NCI-H1105 (cell line): Measurements from ENCODE around the gene ELL2.

Experiments
- DNase-seq: peaks from one replicate; lab custom pipeline; 2025; lab: John Stamatoyannopoulos, UW

The ELL2 gene

DNA sequence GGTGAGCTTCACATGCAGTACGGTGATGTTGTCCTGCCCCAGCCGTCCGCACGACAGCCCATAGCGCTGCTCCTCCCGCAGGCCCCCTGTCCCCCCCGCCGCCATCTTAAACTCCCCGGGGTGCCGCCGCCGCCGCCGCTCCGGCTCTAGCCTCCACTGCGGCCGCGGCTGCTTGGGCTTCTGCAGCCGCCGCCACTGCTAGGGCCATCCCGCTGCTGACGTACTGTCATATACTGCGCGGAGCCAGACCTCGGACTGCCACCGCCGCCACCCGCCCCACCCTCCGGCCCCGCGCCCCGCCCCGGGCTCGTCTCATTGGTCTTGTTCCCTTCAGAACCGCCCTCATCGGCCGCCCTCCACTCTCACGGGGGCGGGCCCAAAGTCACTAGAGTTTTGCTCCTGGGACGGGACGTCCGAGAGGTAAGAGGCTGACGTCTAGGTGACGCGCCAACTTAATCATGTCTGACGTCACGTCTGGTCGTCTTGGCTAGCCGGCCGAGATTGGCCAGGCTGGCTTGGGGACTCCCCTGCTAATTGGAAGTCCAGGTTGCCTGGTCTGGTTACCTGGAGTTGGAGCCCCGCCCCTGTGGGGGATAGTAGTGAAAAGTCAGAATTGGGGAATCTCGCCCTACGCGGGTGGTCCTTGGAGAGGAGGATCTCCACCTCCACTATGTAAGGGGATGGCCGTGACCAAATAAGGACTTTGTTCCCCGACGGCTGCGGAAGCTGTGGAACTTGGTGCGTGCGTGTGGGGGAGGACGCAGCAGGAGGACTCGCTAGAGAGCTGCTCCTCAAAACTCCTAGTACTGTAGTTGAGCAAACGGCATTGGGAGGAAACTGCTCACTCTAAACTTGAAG is at the start of gene ELL2:
TSS of gene ELL2 (minus strand) at position 235 of the 858 bp plus-strand sequence. CDS start at position 105, 130 bp downstream.
- peak; percentile 18 for DNase-seq

DNA sequence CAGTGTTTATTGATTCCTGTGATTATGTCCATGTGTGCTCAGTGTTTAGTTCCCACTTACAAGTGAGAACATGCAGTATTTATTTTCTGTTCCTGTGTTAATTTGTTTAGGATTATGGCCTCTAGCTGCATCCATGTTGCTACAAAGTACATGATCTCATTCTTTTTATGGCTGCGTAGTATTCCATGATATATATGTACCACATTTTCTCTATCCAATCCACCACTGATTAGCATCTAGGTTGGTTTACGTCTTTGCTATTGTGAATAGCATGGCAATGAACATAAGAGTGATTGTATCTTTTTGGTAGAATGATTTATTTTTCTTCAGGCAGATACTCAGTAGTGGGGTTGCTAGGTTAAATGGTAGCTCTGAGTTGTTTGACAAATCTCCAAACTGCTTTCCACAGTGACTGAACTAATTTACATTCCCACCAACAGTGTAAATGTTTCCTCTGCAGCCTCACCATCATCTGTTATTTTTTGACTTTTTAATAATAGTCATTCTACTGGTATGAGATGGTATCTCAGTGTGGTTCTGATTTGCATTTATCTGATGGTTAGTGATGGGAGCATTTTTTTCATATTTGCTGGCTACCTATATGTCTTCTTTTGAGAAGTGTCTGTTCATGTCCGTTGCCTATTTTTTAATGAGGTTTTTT is 47.5 kb upstream of the ELL2 start:
- no peak for DNase-seq

DNA sequence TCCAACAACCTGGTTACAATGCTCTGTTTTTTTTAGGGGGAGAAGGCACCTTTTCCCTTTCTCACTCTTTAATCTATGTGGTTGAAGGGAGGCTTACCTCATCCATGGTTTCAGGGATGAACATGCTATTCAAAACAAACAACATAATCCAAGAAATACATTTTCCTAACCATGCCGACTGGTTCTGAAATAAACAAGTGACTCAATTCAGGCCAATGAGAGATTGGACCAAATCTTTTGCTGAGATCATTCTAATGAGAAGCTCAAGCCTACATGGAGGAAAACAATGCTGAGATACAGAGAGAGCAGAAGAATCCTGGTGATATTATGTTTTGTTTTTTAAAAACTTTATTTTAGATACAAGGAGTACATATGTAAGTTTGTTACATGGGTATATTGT is 46.8 kb upstream of the ELL2 start:
- DNase-seq = no peak

DNA sequence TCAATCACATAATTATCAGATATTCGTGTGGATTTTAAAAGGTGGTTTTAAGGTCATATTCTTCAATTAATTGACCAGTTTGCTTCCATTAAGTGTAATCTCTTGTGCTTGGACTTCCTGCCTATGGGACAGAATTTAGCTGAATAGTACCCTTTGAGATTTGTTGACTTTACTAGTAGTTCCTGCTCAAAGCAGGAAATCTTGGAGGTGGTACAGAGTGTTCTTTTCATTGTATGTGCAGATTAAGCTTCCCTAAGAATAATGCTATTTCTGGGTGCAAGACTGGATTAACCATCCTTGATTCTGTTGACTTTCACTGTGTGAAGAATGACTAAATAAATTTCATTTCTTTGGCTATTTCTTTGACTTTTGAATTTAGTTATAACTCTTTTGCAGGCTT is 45.4 kb upstream of the ELL2 start:
- DNase-seq = no peak

DNA sequence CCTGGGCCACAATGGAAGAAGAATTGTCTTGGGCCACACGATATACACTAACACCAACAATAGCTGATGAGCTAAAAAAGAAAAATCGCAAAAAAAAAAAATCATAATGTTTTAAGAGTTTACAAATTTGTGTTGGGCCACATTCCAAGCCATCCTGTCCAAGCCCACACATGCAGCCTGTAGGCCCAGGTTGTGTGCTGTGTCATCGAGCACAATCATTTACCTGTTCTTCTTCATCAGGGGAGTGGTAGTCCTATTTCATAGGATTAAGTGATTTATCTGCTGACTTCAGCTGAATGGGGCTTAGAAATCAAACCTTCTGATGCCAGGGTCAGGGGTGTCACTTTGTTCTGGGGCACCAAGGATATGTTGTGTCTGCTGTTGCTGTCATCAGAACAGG is 44.6 kb upstream of the ELL2 start:
- DNase-seq = no peak

DNA sequence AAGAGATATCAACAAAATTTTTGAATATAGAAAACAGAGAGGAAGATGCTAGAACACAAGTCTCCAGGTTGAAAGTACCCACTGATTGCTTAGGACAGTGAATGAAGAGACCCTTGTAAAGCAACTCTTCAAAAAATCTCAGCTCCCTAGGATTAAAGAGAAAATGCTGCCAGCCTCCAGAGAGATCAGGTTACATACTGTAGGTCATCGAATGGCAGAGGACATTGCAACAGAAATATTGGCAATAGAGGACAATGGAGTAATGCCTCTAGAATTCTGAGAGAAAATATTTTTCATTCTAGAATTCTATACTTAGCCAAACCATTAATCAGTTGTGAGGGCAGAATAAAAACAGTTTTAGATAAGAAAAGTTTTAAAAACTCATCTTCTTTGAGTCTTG is 43.1 kb upstream of the ELL2 start:
- DNase-seq = no peak

DNA sequence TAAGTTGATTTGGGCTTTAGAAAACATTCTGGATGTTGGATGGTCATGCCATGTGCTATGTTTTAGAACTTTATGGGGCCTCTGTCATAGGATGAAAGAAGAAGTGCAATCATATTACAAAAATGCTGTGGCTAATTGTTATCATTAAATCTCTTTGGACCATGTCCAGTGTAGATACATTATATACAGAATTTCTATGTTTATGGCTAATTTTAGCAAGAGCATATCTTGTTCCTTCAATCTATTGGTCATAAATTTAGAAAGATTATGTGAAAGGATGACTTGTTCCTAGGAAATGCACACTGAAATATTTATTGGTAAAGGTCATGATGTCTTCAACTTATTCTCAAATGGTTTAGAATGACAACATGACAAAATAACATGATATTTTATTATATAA is 42.4 kb upstream of the ELL2 start:
- no peak for DNase-seq

DNA sequence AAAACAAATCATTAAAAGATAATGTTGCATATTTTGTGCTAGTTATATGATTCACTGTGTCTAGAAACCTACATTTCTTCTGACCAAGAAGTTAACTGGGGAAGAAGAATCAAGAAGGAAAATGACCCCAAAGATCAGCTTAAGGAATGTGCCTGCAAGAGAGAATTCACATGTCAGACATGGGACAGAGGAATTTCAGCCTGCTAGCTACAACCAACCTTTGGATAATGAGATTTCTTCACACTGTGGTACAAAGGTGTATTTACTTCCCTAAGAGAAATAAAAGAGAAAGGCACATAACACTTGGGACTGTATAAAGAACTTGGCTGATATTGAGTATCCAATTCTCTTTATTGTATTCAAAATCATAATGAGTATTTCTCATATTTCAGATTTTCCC is 39.6 kb upstream of the ELL2 start:
- no peak for DNase-seq

DNA sequence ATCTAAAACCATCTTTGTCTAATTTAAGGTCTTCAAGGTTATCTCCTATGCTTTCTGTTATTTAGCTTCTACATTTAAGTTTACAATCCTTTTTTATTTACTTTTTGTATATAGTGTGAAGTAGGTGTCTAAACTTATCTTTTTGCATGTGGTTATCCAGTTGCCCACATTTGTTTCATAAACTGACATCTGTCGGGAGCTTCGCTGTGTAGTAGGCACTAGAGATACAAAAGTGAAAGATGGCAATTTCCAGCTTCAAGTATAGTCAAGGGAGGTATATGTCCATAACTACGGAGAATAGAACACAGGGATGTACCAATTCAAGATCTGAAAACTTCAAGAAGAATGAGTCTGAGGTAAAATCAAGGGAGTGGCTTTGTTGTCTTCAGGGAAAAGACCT is 38.7 kb upstream of the ELL2 start:
- DNase-seq = no peak

DNA sequence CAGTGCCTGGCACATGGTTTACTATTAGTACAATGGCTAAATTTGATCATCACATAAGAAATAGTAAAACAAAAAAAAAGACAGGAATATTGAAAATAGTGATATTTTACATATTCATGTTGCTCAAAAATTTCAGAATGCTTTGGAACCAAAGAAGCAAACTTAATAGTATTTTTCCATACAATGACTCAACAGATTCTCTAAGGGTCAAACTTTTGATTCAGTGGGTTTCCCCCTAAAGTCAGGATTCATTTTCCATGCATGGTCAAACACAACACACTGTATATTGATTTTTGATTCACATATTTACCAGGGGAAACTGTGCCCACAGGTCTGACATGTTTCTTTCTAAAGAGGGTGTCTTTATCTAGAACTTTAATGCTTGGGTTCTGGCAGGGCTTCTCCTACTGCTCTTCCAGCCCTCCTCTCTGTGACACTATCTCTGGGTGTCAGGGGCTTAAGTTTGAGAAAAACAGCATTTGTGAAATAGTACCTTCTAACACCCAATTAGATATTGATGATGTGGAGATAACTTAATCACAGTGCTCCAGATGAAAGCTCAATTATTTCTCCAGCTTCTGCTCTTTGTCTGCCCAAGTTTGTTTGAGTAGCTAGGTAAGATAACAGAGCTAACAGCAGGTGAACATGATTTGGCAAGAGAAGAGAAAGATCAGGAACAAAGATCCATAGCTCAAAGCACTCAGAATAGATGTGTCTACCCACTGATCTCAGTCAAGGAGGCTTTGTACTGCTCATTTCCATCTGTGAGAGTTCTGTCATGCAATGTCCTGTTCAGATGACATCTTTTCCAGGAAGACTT is 35.5 kb upstream of the ELL2 start:
- DNase-seq = no peak

DNA sequence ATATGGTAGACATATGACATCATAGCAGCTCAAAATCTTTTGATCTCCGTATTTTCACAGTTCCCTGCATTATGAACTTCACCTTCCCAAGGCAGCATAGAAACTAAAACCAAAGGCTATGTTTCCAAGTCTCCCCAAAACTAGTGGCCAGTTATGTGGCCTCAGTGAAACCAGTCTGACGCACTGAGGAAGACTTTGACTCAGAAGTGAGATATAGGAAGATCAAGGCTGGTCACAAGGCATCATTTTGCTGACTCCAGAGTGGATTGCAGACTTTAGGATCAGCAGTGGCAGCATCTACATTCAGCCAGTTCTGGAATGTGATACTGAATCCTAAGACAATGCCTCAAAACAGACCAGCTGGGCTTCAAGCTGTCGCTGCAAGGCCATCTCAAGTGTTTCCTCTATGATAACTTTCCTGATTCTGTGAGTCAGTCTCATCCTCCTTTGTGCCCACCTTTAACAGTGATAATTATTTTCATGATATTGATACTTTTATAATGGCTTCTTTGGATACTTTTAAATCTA is 34.4 kb upstream of the ELL2 start:
- no peak for DNase-seq

DNA sequence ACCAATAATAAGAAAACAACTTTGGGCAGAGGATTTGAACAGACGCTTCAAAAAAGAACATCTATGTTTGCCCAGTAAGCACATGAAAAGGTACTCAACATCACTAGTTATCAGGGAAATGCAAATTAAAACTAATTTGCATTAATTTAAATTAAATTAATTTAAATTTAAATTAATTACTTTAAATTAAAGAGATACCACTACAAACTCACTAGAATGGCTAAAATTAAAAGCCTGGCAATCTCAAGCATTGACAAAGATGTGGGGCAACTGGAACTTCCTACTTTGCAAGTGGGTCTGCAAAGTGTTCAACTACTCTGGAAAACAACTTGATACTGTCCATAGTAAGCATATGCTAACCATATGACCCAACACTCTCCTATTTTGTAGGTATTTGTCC is 32.1 kb upstream of the ELL2 start:
- DNase-seq = no peak

DNA sequence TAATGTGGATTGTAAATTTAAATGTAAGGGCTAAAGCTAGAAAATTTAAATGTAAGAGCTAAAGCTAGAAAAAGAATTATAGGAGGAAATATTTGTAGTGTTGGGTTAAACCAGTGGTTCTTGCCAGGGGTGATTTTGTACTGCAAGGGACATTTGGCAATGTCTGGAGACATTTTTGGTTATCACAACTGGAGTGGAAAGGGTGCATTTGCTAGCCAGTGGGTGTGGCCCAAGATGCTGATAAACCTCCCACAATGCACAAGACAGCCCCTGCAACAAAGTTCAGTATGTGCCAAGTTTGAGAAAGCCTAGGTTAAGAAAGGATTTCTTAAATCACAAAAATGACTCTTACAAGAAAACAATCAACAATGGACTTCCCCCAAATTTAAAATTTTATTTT is 31.6 kb upstream of the ELL2 start:
- no peak for DNase-seq

DNA sequence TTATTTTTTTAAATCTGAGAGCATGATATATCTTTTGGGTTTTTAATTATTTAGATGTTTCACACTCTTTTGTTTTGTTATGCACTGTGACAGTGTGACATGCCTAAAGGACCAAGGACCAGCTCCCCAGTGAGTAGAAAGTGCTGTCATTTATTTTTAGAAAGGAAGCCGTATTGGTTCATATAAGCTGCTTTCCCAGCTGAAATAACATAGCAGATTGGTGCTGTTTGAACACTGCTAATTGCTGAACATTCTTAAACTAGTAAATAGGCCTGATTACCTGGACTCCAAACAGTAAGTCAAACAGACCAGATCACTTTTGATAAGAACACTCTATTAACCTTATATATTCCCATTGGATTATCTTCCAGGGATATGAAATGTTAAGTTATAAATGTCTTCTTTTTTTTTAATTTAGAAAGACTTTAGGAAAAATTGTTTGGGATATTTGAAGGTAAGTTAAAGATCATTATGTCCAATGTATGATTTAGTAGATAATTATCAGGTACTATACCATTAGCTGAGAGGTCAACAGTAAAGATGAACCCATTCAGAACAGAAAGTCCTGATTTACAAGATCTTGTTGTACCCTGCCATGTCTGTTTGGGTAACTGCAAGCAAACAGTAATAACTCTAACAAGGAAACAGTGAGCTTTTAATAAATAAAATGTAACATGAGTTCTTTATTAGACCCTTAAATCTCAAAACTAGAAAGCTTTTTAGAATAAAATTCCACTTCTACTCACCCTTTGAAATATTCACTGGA is 27.8 kb upstream of the ELL2 start:
- DNase-seq = no peak

DNA sequence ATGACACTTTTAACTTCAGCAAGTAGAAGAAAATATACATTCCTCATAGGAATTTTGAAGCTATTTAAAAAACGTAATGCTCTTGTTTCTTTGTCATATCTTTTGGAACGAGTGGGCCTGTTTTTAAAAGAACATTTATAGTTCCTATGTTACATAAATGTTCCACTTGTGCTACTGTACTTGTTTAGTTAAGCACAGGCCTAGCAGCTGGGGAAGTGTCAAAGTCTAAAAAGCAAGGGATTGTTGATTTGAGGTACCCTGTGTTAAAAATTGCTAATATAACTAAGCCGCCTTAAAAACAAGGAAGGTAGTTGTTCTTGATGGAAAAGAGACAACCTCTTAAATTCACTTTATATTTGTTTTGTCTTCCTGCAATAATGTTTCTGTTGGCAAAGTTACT is 27.2 kb upstream of the ELL2 start:
- no peak for DNase-seq

DNA sequence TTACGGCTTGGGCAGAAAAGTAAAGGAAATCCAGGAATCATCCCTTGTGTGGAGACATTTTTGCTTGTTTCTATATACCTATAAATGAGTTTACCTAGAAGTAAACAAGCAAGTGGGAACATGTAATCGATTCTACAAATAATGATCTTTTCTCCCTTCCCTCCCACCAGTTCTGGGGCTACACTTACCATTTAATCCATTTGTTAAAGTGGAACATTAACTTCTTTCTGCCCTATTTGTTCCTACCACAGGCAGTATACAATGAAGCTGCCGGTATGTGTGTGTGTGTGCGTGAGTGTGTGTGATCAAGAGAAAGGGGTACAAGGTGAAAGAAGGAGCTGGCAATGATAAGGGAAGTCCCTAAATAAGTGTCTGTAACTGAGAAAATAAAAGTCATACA is 26.4 kb upstream of the ELL2 start:
- no peak for DNase-seq

DNA sequence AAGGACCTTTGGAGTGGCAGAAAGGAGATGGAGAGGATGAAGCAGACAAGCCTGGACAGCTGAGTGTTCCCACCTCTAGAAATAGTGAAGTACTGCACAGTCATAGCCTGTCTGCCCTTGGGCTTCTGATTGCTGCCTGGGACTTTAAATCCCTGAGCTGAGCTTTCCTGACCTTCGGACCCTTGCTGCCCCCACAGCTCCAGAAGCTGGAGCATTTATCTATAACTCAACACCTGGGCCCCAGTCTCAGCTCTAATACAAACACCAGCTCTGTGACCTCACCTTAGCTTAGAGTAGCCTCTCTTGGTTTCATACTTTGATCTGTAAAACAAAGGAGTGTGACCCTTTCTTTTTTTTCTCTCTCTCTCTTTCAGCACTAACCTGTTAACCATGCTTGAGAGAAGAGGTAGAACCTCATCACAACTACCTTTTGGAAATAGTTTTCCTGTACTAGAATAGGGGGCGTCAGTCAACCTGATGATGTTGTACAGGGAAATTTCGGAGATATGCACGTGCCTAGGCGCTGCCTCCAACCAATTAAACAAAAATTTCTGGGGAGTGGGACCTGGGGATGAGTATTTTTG is 25.4 kb upstream of the ELL2 start:
- DNase-seq = no peak

DNA sequence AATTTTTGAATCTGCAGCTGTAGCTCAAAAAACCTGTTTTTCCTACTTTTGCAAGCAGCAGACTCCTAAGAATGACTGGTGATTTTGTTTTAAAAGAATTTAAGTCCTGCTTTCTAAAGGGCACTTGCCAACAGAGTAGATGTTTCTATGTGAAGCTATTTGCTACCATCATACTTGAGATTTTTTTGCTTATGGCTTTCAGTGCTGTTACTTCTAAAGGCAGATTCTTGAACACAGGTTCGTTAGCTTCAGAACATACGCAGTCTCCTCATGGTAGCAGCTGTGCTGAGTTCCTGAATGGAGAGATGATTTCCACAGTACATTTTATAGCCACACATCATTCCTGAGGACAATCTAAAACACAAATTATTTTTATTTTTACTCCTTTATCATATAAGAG is 24.4 kb upstream of the ELL2 start:
- no peak for DNase-seq

DNA sequence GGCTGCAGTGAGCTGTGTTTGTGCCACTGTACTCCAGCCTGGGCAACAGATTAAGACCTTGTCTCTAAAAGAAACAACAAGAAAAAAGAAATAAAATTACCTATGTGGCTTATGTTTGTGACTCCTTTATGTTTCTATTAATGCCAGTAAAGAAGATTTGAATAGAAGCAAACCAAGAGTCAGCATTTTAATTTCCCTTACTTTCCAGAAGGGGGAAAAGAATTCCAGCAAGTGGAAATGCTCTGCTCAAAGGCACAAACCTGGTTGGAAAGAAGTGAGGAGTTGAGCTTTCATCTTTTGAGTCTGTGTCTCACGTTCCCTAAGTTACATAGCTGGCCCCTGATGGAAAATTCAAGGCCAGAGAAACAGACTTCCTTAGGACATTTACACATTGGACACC is 23.6 kb upstream of the ELL2 start:
- no peak for DNase-seq

DNA sequence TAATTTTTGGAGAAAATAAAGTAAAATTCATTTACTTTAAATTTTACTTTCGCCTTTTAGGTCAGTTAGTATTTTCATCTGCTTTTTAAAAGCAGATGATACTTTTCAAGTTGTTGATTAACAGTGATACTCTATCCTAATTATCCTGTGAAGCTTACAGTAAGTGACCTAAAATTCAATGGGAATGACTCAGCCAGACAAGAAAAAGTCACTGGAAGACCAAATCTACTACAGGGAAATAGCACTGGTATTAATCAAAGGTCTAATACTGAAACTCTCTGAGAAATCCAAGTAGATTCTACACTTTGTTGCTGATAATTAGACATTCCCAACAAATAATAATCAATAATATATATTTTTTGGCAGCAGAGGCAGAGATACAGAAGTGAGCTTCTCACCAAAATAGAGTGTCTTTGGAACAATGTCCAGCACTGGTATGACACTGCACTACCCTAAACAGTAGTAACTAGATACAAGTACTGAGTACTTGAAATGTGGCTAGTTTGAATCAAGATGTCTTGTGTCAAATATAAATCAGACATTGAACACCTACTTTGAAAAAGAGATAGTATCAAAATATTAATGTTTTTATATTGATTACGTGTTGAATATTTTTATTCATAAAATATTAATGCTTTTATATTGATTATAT is 22.8 kb upstream of the ELL2 start:
- no peak for DNase-seq

DNA sequence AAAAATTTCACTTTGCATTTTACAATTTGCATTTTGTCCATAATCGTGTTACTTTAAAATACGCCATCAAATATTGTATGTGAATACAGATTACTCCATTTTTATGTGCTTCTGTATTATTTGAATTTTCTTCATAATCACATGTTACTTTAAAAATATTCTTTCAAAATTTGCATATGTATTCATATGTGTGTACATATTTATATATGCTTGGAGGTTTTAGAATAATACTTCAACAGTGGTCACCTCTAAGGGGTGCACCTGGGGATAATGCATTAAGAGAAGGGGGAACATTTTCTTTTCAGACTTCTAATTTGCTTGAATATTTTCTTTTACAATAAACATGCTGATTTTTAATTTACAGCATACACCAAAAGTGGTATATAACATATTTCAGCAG is 21.9 kb upstream of the ELL2 start:
- DNase-seq = no peak
